Astrocyte (in vitro differentiated cells and primary cell): Measurements from ENCODE around the gene AIP.

ENCODE experiments used
- CTCF ChIP-seq: IDR thresholded peaks from 2 replicates; pipeline ENCODE4 v1.5.1; 2011; ENCODE audit warnings: low read depth, mild to moderate bottlenecking, inconsistent platforms, low read length, moderate library complexity; ENCODE audit not compliant: insufficient read depth
- EZH2 ChIP-seq: IDR thresholded peaks from 2 replicates; pipeline ENCODE4 v1.6.1; 2012; ENCODE audit warnings: mild to moderate bottlenecking, low read length, inconsistent platforms; ENCODE audit not compliant: insufficient read depth

- TF ChIP-seq CTCF (no peak), EZH2 (no peak)
These were observed 17.6 kb downstream of the AIP start for GRCh38 chr11:67500484-67500821.
